ENCODE measurements around the gene ROBO1.

- TF ChIP-seq CTCF (conservative IDR thresholded peaks at IDR 0.05; ENCODE audit: low read depth, low read length) (no peak), EZH2 (IDR thresholded peaks at IDR 0.05; ENCODE audit: borderline replicate concordance, low read depth, low read length, poor library complexity, severe bottlenecking) (no peak)
Measured at GRCh38 chr3:79250746-79251145, 517.1 kb downstream of the ROBO1 start.

Measured in A673 (cell line).